Panc1 (cell line): Measurements from ENCODE around the gene ORC4.

Source experiments
- CTCF ChIP-seq: fragments of 450-650 bp; IDR thresholded peaks from 2 replicates; pipeline ENCODE4 v1.5.1; 2017; ENCODE audit warnings: mild to moderate bottlenecking
- POLR2AphosphoS5 ChIP-seq: IDR thresholded peaks from 2 replicates; pipeline ENCODE4 v1.6.1; 2012; ENCODE audit warnings: mild to moderate bottlenecking, low read depth, low read length, moderate library complexity
- SIN3A ChIP-seq: IDR thresholded peaks from 2 replicates; pipeline ENCODE4 v1.6.1; 2012; ENCODE audit warnings: low read depth, mild to moderate bottlenecking, low read length, moderate library complexity, borderline replicate concordance; ENCODE audit not compliant: insufficient read depth
- TCF7L2 ChIP-seq: IDR thresholded peaks from 2 replicates; pipeline ENCODE4 v1.6.1; 2011; ENCODE audit warnings: mild to moderate bottlenecking, low read depth, low read length, inconsistent platforms
- TF ChIP-seq, protein P1 (sequence below), 2 experiments: IDR thresholded peaks; 2 replicates each; pipeline ENCODE4 v1.6.1; 2011 to 2012; ENCODE audit warnings: low read depth in 2 of 2, control low read depth in 1 of 2, low read length in 1 of 2, mild to moderate bottlenecking in 1 of 2, moderate library complexity in 1 of 2; ENCODE audit not compliant: insufficient read depth in 1 of 2

DNA sequence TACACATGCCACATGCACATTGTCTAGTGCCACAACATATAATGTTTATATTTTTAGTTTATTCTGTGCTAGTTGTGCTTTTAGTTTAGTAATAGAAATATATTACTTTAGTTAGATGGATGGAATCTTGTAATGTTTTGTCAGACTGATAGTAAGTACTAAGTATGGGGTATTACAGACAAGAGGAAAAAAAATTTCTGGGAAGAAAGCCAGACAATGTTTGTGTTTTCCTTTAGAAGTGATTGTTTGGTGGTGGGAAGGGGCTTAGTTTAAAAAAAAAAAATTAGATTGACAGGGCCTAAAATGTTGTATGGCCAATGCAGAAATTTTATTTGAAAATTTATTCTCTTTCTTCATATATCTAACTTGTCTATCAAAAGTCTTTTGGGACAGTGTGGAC is 137.9 kb downstream of the ORC4 start:
- TF ChIP-seq CTCF (no peak), POLR2AphosphoS5 (no peak), SIN3A (no peak), TCF7L2 (no peak)
- TF ChIP-seq, protein P1, sequence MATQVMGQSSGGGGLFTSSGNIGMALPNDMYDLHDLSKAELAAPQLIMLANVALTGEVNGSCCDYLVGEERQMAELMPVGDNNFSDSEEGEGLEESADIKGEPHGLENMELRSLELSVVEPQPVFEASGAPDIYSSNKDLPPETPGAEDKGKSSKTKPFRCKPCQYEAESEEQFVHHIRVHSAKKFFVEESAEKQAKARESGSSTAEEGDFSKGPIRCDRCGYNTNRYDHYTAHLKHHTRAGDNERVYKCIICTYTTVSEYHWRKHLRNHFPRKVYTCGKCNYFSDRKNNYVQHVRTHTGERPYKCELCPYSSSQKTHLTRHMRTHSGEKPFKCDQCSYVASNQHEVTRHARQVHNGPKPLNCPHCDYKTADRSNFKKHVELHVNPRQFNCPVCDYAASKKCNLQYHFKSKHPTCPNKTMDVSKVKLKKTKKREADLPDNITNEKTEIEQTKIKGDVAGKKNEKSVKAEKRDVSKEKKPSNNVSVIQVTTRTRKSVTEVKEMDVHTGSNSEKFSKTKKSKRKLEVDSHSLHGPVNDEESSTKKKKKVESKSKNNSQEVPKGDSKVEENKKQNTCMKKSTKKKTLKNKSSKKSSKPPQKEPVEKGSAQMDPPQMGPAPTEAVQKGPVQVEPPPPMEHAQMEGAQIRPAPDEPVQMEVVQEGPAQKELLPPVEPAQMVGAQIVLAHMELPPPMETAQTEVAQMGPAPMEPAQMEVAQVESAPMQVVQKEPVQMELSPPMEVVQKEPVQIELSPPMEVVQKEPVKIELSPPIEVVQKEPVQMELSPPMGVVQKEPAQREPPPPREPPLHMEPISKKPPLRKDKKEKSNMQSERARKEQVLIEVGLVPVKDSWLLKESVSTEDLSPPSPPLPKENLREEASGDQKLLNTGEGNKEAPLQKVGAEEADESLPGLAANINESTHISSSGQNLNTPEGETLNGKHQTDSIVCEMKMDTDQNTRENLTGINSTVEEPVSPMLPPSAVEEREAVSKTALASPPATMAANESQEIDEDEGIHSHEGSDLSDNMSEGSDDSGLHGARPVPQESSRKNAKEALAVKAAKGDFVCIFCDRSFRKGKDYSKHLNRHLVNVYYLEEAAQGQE (IDR thresholded peaks at IDR 0.05; ENCODE audit: insufficient read depth in 1 of 2, low read depth in 2 of 2, low read length in 1 of 2), result no peak
